DMS114 treated with DMSO at 0.1 percent for 48 hours (cell line): ENCODE results near the gene EFR3B.

Experiments
- DNase-seq: peaks from one replicate; lab custom pipeline; 2025; ENCODE audit not compliant: unreplicated experiment; lab: John Stamatoyannopoulos, UW

The EFR3B gene

GRCh38 chr2:25176541-25177181 lies 134.8 kb downstream of the EFR3B start:
- no peak for DNase-seq

- no peak for DNase-seq
Observed at GRCh38 chr2:25177211-25177611, 135.3 kb downstream of the EFR3B start.

GRCh38 chr2:25178976-25179375 lies 137.1 kb downstream of the EFR3B start:
- no peak for DNase-seq

- no peak for DNase-seq
Observed at GRCh38 chr2:25184254-25184653, 142.4 kb downstream of the EFR3B start.

GRCh38 chr2:25187729-25188350 lies 146.0 kb downstream of the EFR3B start:
- no peak for DNase-seq

- DNase-seq: no peak
Observed at GRCh38 chr2:25188405-25188804, 146.5 kb downstream of the EFR3B start.

GRCh38 chr2:25190536-25190935 lies 148.7 kb downstream of the EFR3B start:
- no peak for DNase-seq

- DNase-seq: no peak
Observed at GRCh38 chr2:25194576-25195122, 152.8 kb downstream of the EFR3B start.

GRCh38 chr2:25197336-25198208 lies 155.7 kb downstream of the EFR3B start:
- no peak for DNase-seq

GRCh38 chr2:25198209-25198525 lies 156.3 kb downstream of the EFR3B start:
- no peak for DNase-seq

- DNase-seq: no peak
Observed at GRCh38 chr2:25198576-25198975, 156.7 kb downstream of the EFR3B start.

GRCh38 chr2:25201265-25201664 lies 159.4 kb downstream of the EFR3B start:
- no peak for DNase-seq

- DNase-seq: no peak
Observed at GRCh38 chr2:25201794-25202193, 159.9 kb downstream of the EFR3B start.

- DNase-seq: no peak
Observed at GRCh38 chr2:25202275-25202674, 160.4 kb downstream of the EFR3B start.

GRCh38 chr2:25204190-25204838 lies 162.4 kb downstream of the EFR3B start:
- DNase-seq: no peak

GRCh38 chr2:25207078-25207545 lies 165.2 kb downstream of the EFR3B start:
- DNase-seq: no peak
